Activated CD4-positive, alpha-beta T cell treated with anti-CD3 and anti-CD28 coated beads for 4 hours (primary cell): ENCODE results near the gene XRCC6.
A peak's percentile ranks its signal among the peaks of the same experiment; 100 is the strongest.
"Not testable (repeated sequence)": the region's sequence is repeated elsewhere in the genome, so short reads cannot be mapped to it uniquely, and the experiment has no call there.

Experiments
- DNase-seq, 2 donors: peaks; one replicate each; pipeline ENCODE4 v3.0.0-alpha.2; 2020

The XRCC6 gene

DNA sequence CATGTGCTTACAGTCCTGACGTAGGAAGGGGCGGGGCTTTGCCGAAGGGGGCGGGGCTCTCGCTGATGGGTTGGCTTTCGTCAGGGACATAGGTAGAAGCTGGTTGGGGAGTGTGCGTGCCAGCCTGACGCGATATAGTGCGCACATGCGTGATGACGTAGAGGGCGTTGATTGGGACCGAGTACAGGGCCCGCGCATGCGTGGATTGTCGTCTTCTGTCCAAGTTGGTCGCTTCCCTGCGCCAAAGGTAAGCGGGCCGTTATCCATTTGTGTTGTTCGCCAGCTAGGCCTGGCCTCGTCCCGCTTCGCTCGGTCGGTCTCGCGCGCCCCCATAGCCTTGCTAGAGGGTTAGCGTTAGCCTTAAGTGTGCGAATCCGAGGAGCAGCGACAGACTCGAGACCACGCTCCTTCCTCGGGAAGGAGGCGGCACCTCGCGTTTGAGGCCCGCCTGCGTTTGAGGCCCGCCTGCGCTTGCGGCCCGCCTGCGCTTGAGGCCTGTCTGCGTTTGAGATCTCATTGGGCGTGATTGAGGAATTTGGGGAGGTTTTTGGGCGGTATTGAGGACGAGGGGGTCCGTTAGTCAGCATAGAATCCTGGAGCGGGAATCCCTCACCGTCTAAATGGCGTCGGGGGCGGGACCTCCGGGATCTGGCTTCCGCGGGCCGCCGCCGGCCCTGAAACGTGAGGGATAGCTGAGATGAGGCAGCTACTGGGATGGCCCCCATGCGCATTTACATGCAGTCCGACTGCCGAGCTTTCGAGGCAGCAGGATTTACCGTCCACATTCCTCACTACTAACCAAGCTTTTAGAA is at the start of gene XRCC6:
Gene XRCC6 (plus strand): TSS at position 197 of the 812 bp plus-strand sequence. CDS start 710 bp downstream, outside the sequence.
- DNase-seq: peak; percentile 100

DNA sequence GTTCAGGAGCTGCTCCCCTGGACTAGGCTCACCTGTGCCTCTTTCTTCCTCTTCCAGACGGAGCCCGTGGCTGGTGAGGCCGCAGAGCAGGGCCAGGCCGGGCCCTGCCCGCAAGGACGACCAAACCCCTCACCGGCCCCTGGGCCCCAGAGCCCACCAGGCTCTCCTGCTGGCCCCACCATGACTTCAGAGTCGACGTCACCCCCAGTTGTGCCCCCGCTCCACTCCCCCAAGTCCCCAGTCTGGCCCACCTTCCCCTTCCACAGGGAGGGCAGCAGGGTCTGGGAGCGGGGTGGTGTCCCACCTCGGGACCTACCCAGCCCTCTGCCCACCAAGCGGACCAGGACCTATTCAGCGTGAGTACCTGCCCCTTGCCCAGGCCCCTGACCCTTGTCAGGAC is 49.3 kb upstream of the XRCC6 start:
- no peak for DNase-seq

DNA sequence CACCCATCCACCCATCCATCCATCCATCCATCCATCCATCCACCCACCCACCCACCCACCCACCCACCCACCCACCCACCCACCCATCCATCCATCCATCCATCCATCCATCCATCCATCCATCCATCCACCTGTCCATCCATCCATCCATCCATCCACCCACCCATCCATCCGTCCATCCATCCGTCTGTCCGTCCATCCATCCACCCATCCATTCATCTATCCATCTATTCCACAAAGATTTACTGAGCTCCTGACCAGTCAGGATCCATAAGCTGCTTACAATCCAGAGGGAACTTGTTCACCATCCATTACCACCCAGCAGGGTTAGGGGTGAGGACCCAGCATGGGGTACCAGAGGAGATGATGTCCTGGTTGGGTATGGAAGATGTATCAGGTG is 48.8 kb upstream of the XRCC6 start:
- DNase-seq: not testable (repeated sequence)

DNA sequence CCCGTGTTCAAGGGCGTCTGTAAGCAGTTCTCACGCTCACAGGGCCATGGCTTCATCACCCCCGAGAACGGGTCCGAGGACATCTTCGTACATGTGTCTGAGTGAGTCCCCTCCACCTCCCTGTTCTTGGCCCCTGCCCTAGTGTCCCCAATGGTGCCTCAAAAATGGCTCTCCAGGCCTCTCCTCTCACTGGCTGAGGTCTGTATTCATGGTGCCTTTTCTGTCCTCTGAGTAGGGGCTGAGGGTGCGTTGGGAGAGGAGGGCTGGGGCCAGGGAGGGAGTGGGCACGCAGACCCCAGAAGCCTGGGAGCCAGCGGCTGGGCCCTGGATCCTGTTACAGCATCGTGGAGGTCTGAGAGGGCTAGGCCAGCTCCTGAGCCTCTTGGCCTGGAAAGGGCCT is 47.4 kb upstream of the XRCC6 start:
- no peak for DNase-seq

DNA sequence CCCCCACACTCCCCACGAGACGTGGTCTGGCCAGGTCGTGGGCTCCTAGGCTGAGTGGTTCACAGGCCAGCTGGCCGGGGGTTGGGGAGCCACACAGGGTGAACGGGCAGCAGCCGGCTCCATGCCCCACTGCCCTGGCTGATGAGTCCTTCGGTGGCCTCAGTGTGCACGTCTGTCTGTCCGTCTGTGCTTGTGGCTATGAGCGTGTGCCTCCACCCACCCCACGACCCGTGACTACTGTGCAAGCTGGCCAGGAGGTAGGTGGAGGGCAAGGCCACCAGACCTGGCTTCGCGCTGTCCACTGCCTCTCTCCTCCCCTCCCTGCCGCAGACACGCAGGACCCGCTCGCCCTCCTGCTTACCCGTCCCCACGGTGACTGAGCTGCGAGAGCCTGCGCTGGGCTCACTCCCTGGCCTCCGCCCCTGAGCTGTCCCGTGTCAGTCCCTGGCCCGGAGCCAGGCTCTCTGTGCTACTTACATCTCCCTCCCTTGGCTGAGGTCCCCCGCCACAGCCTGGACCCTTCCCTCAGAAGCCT is 46.2 kb upstream of the XRCC6 start:
- no peak for DNase-seq

DNA sequence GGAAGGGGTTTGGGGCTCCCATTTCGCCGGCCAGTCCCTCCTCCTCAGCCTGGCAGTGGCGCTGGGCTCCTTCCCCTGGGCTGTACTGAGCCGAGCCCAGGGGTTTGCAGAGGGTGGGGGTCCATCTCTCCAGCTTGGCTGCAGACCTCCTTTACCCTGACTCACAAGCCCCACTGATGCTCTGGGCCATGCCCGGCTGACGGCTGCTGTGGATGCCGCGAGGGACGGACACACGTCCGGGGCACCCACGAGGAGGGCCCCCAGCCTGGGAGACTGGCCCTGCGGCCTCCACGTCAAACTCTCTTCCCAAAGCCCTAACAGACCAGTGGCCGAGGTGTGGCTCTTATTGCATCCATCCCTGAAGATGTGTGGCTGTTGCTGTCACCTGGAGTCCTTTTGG is 45.6 kb upstream of the XRCC6 start:
- no peak for DNase-seq

DNA sequence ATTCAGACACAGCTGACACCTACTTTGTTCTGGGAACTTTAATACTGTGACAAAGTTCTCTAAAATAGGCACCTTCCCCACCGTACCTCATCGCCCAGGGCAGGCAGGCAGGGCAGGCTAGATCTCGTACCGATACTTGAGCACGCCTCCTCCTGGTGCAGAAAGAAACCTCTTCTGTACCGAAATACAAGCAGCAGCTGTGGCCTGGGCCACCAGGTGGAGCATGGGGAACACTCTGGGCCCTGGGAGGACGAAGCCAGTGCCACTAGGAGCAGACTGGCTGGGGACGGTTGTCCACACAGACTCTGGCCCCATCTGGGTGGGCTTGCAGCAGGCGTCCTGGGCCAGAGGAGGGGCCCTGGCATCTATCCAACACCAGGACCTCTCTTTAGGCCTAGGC is 44.2 kb upstream of the XRCC6 start:
- DNase-seq: no peak

DNA sequence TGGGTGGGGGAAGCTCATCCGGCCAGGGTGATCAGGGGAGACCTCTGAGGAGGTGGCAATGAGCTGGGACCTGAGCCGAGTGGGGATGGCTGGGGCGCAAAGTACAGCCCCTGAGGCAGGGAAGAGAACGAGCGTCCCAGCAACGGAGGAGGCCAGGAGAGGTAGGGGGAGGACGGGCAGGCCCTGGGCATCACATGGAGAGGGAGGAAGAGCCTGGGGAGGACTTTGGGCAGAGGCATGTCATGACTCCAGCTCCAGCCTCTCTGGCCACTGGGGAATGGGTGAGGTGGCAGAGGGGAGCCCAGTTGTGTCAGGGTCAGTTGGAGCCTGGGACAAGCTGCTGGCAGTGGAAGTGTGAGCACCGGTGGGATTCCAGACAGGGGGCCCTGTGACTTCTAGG is 43.0 kb upstream of the XRCC6 start:
- no peak for DNase-seq

DNA sequence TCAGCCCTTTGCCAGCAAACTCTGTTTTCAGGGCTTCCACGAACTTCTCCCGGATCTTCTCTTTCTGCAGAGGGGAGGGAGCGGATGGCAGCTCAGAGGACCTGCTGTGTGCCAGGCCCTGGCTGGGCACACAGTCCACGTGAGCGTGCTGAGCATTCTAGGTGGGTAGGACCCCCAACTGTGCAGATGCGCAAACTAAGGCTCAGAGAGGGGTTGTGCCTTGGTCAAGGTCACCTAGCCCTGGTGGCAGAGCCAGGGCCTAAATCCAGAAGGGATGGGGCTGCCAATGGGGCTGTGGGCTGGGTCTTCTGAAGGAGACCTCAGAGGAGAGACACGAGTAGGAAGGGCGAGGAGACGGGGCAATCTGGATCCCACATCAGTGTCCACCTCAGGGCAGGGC is 42.3 kb upstream of the XRCC6 start:
- DNase-seq: no peak

DNA sequence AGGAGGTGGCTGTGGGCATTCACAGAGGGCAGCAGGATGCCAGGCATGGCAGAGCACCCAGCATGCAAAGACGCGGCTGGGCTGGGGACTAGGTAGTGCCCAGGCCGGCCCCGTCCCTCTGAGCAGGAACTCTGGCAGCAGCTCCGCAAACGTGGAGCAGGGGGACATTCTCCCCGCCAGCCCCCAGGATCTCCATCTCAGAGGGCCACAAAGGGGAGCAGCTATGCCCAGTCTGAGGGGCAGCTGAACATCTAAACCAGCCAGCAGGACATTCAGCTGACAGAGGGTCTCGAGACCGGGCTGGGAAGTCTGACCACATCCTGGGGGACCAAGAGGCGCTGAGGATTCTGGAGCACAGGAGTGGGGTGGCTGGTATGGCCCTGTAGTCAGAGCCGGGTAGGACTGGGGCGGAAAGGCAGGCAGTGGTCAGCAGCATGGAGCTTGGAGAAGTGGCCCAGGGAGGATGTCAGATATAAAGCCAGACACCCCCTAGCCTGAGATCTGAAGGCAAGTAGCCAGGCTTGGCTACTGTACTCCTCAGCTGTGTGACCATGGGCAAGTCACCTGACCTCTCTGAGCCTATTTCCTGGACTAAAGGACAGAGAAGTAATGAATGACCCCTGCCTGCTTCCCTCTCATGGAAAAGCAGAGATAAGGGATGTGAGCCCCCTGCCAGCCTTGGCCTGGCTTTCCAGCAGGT is 41.6 kb upstream of the XRCC6 start:
- no peak for DNase-seq

DNA sequence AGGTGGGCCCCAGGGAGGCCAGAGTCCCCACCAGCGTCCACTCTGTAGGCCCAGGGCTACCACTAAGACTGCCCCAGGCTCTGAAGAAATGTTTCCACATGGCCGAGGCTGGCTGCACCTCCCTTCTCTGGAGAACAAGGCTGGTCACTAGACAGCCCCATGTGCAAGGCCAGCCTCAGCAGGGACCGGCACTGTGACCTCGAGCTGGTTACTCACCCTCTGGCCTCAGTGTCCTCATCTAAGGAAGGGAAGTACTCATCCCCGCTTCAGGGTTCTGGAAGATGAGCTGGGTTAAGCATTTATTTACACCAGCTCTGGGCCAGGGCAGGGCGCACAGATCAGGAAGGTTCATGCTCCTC is 41.1 kb upstream of the XRCC6 start:
- DNase-seq: no peak

DNA sequence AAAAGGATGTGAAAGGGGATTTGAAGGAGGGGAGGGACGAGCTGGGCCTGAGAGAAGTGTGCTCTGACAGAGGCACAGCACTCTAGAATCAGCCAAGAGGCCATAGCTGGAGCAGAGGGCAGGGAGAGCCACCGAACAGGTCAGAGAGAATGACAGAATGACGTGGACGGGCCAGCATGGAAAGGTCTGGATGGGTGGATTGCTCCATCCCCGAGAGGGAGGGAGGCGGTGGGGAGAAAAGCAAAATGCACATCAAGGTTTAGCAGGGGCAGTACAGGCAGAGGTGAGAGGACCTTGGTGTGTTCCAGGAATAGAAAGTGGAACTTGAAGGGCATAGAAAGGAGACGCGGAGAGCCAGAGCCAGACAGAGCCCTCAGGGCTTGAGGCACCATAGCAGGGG is 38.4 kb upstream of the XRCC6 start:
- DNase-seq: no peak

DNA sequence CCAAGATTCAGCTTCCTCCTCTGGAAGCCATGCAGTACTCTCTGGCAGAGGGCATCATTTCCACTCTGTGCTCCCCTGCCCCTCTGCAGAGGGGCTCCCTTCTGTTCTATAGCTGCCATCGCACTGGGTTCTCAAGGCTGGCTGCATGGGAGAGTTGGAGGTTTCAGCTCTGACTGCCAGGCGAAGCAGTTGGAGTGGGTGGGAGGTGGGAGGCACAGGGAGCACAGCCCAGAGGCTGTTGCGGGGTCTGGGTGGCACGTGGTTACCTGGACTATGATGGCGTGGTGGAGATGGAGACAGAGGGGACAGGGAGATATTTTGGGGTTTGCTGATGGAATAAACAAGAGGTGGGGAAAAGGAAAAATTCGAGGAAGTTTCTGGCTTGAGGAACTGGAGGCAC is 36.2 kb upstream of the XRCC6 start:
- DNase-seq: no peak

DNA sequence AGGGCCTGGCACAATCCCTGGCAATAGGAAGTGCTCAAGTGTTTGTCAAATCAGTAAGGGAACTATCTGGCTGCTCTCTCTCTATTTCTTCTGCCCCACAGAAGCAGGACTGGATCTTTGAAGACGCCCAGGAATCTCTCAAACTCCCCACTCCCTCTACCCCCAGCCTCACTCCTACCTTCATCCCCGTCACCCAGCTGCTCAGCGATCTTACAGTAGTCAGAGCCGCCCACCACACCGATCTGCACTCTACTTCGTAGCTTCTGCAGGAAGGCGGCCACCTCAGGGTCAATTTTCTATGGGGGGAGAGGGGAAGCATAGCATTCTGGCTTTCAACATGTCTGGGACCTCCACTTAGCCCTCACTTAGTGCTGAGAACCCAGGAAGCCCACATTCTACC is 35.2 kb upstream of the XRCC6 start:
- DNase-seq: no peak

DNA sequence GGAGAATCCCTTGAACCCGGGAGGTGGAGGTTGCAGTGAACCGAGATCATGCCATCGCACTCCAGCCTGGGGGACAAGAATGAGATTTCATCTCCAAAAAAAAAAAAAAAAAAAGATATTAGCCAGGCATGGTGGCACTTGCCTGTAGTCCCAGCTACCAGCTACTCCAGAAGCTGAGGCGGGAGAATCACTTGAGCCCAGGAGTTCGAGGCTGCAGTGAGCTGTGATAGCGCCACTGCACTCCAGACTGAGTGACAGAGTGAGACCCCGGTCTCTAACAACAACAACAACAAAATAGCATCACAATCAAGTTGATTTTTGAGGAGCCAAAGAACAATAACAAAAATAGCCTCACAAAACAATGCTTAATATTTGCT is 33.8 kb upstream of the XRCC6 start:
- no peak for DNase-seq

DNA sequence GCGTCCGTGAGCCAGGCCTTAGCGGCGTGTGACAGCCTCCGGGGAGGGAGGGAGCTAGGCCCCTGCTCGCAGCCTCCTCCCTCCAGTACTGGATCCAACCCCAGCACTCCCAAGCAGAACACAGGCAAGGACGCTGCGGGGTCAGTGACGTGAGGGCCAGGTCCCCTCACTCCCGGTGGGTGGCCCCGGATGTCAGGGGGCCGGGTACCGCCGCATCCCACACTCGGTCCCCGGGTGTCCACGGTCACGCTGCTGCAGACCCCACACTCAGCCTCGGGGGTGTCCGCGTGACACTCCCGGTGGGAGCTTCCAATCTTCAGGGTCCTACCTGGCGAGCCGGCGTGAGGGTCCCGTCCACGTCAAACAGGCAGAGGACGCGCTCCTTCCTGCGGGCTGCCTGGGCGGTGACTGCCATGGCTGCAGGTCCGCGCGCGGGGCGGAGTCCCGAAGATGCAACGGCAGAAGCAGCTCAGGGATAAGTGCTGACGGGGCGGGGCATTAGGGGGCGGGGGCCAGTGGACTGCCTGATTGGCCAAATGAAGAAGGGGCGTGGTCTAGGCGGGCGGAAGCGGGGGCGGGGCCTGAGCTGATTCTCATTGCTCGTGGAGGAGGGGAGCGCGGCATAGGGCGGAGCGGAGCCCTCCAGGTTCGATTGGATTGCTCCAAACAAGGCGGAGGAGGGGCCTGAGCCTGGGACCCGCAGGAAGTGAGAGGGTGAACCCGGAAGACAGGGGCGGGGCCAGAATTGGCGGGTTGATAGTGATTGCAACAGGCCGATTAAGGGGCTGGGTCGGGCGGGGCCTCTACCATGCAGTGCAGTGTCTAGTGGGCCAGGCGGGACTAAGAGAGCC is 31.5 kb upstream of the XRCC6 start, which contains the start of gene PMM1:
Gene PMM1 (minus strand): TSS at position 450 of the 851 bp plus-strand sequence. CDS start 35 bp downstream, at position 415.
- peak; percentile 100 for DNase-seq

DNA sequence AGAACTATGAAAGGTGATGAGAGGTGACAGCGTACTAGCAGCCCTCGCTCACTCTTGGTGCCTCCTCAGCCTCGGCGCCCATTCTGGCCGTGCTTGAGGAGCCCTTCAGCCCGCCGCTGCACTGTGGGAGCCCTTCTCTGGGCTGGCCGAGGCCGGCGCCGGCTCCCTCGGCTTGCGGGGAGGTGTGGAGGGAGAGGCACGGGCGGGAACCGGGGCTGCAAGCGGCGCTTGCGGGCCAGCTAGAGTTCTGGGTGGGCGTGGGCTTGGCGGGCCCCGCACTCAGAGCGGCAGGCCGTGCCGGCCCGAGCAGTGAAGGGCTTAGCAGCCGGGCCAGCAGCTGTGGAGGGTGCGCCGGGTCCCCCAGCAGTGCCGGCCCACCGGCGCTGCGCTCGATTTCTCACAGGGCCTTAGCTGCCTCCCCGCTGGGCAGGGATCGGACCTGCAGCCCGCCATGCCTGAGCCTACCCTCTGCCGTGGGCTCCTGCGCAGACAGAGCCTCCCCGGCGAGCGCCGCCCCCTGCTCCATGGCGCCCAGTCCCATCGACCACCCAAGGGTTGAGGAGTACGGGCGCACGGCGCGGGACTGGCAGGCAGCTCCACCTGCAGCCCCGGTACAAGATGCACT is 27.6 kb upstream of the XRCC6 start:
- not testable (repeated sequence) for DNase-seq

DNA sequence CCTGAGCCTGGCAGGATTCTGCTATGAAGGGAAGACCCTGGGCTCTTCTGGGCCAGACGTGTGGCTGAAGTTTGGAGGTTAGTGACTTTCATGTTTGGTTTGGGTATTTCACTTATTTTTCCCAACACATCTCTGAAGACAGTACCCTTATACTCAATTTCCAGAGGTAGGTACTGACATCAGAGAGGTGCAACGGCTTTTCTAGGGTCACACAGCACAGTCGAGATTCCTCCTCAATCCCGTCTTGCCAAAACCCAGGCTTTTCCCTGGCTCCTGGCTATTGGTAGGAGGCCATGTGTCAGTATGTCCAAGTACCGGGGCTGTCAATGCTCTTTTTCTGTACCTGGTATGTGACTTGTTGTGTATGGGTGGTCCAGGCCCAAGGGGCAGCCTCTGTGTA is 25.4 kb upstream of the XRCC6 start:
- DNase-seq: no peak

DNA sequence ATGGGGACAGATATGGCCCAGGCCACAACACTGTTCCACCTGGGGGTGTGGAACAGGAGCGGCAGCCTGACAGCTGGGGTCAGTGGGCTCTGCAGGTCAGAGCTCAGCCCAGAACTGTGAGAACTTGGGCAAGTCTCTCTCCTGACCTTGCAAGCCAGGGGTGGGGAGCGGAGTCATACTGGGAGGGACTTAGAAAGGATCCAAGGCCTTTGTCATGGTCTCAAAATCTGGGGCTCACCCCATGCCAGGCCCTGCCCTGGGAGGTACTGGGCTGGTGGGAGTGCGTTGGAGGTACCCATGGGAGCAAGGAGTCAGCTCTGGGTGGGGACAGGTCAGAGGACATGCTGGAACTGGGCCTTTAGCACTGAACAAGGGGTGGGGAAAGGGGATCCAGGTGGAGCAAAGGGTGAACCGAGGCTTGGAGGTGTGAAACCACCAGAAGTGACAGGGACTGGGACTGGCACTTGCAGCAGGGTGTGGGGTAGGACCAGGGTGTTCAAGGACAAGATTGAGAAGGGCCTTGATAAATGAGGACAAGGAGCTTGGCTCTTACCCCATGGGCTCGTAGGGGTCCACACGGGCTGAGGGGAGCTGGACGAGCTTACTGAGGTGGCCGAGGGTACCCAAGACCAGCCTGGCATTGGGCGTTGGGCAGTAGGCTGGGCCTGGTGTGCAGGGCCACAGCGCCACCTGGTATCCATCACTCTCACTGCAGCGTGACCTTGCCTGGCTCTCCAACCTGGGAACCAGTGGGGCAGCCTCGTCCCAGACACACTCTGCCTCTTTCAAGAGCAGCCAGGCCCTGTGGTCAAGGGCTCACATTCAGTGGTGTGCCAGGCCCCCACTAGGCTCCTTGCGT is 24.1 kb upstream of the XRCC6 start:
- DNase-seq: no peak

DNA sequence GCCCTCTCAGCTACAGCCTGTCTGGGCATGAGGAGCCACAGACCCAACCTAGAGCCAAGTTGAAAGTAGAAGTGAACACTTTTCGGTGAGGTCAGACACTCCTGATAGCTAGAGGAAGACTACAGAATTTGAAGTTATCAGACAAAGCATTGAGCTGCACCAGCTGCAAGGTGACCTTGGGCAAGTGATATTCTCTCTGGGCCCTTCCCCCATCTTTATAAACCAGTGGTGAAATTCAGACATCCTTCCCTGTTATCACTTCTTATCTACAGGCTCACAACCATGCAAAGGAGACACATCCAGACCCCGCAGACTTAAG is 23.5 kb upstream of the XRCC6 start:
- no peak for DNase-seq

DNA sequence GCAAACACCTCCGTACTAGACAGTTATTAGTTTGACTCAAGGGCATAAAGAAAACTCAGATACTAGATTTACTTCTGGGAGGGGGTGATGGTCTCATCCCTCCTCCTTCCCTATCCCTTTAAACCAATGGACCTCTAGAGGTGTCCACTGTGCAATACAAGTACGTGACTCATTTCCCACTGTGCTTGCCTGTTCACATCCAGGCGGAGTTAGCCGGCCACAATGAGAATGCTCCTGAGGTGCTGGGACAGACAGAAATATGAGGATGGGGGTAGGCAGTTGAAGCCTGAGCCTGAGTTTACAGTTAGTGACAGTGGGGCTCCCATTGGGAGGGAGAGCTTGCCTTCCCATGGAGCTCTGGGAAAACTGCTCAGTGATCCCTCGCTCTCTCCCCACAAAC is 23.0 kb upstream of the XRCC6 start:
- DNase-seq: no peak
